Stimulated activated CD8-positive, alpha-beta memory T cell treated with anti-CD3 and anti-CD28 coated beads, Interleukin-12 subunit alpha, Interleukin-12 subunit beta, amount 100 ng/mL, for 24 hours (primary cell): Measurements from ENCODE around the gene HEATR3.

ENCODE experiments used
- DNase-seq: peaks from one replicate; pipeline ENCODE4 v3.0.0-alpha.2; 2020; ENCODE audit errors: extremely low read depth

HEATR3 gene

GRCh38 chr16:50153596-50154419, 88.0 kb downstream of the HEATR3 start:
- peak; percentile 1 for DNase-seq

GRCh38 chr16:50154420-50154950, 88.7 kb downstream of the HEATR3 start:
- DNase-seq = no peak

GRCh38 chr16:50155925-50156324, 90.2 kb downstream of the HEATR3 start:
- DNase-seq = no peak
